SH-SY5Y (cell line): ENCODE results near the gene CACNB1.

ENCODE experiments used
- GATA2 ChIP-seq: IDR thresholded peaks from 2 replicates; pipeline ENCODE4 v1.6.1; 2011; ENCODE audit warnings: mild to moderate bottlenecking, low read depth, low read length
- GATA3 ChIP-seq: IDR thresholded peaks from 2 replicates; pipeline ENCODE4 v1.6.1; 2011; ENCODE audit warnings: low read depth, mild to moderate bottlenecking, low read length, moderate library complexity

The CACNB1 gene

DNA sequence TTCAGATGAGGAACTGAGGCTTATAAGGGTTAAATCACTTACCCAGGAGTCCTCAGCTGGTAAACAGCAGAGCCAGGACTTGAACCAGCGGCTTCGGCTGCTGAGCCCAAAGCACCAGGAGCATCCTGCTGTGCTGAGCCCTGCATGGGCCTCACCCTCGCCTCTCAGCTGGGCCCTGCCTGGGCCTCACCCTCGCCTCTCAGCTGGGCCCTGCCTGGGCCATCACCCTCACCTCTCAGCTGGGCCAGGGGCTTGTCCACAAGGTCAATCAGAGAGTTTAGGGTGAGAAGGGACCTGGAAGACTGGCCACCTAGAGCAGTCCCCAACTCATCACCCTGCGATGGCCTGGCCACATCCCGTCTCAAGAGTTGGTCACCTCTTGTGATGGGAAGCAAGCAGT is 24.1 kb upstream of the CACNB1 start:
- no peak for TF ChIP-seq GATA2
- no peak for TF ChIP-seq GATA3

DNA sequence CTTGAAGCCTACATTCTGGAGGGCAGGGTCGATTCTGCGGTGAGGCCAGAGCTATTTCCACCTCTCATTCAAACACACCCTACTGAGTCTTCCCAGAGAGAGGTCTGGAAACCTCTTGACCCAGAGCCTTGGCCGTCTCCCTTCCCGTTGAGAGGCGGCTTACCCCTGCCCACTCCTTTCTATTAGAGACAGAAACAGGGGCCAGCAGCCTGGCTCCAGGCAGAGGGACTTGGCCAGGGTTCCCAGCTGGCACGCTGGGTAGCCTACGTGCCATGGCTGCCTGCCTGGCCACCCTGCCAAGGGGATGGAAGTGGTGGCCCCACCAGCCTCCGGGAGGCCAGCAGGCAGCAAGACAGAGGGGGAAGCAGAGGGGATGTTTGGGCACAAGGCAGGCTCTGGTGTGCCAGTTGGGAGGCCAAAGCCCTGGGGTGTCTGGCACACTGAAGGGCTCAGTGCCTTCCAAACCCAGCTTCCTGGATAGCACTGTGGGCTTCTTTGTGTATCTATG is 22.2 kb upstream of the CACNB1 start:
- TF ChIP-seq GATA3 (no peak), GATA2 (no peak)

DNA sequence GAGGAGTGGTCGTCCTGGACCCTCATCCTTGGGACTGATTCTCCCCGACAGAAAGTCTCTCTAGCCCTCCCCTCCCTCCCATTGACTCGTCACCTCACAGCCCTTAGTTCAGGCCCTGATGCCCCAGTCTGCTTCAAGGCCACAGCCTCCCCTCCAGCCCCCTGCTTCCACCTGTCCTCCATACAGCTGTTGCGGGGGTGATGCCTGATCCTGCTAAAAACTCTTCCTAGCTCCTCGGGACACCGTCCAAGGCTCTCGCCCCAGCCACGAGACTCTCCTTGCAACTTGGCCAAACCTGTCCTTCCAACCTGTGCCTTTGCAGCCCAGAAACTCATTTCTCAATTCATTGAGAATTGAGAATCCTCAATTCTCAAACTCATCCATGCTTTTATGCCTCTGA is 21.4 kb upstream of the CACNB1 start:
- no peak for TF ChIP-seq GATA2
- no peak for TF ChIP-seq GATA3

DNA sequence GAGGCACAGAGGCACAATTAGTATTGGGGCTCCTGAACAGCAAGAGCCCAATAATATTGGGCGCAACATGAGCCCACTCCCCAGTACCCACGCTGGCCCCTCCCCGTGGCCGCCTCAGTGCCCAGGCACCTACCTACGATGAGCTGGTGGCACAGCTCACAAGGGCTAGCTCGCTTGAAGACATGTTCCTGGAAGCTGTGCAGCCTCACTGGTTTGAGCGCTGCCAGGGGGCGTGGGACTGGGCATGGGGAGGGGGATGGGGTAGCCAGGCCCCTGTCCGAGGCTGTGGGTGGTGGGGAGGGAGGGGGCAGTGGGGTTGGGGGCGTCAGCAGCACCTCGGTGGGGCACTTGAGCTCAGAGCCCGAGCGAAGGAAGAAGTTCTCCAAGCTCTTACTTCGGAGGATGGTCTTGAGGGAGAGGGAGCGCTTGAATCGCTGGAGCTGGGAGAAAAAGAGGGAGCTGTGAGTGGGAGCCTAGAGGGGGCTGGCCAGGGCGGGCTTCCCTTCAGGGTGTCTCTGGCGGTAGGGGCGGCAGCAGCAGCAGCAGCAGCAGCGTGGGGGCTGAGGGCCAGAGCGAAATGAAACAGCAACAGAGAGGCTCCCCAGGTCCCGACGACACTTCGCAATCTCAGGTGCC is 20.4 kb upstream of the CACNB1 start:
- TF ChIP-seq GATA2: no peak
- no peak for TF ChIP-seq GATA3

DNA sequence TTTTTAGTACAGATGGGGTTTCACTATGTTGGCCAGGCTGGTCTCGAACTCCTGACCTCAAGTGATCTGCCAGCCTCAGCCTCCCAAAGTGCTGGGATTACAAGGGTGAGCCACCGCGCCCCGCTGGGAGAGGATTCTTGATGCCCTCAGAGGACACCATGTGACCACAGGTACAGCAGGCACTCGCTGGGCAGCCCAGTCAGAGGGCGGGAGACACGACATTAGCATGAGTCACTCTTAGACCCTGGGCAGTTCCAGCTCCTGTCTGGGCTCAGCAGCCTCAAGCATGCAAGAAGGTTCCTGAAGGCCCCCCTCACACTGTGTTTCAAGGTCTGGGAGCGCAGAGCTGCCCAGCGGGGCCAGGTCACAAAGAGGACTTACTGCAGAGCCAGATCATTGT is 16.4 kb upstream of the CACNB1 start:
- TF ChIP-seq GATA2 (no peak), GATA3 (no peak)

DNA sequence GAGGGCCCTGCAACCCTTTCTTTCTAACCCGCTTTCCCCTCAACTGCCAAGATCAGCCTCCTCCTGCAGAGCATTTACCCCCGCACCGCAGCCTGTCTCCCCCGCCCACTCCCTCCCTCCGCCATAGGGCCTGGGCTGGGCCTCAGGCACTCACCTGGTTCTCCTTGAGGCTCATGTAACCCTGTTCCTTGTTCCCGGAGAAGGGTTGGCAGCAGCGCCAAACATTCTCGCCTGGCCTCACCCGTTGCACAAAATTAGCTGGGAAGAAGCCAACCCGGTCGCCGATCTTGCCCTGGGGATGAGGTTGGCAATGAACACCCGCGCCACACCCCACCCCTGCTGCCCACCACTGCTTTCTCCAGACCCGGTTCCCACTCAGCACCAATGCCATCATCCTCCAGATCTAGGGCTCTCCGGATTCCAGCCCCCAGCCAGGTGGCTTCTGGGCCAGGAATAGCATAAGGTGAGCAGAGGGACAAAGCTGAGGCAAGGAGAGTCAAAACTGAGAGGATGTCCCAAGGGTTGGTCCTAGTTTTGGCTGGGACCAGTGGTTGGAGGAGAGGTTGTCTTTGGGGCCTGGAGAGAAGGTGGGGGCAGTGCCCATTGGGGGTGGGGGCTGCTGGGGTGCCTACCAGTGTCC is 15.5 kb upstream of the CACNB1 start:
- TF ChIP-seq GATA2 (no peak), GATA3 (no peak)

DNA sequence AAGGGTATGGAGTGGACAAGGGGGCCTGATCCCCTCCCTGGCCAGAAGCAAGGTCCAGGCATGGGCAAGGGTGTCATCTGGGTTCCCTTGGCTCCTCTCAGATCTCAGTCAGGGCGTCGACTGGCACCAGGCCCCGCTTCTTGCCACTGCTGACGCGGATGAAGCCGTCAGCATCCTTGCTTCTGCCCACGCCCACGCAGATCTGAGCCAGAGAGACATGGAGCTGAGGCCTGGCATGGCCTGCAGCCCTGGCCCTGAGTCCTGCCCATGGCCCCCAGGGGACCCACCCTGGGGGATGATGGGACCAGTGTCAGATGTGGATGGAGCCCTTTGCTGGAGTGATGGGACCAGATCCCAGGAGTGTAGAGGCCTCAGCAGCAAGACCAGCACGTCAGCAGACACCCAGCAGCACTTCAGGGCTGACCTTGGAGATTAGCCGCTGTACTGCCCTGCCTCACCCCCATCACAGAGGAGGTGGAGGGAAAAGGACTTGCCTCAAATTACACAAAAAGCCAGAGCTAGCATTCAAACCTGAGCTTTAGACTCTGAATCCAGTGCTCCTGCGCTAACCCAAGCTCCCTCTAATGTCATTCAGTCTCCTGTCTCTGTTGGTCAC is 14.8 kb upstream of the CACNB1 start:
- no peak for TF ChIP-seq GATA3
- TF ChIP-seq GATA2: no peak

DNA sequence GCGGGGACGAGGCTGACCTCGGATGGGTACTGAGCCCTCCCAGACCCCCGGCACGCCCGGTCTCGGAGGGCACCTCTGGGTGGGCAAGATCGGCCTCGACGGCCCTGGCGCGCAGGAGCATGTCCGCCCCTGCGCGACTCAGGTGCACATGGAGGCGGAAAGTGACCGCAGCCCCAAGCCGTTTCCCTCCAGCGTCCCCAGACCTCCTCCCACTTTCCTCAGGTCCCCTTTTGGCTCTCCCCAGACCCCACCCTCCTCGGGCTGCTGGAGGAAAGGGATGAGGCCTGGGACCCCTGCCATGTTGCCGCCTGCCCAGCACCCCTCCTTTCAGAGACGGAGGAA is 12.6 kb upstream of the CACNB1 start:
- TF ChIP-seq GATA2 (no peak), GATA3 (no peak)

DNA sequence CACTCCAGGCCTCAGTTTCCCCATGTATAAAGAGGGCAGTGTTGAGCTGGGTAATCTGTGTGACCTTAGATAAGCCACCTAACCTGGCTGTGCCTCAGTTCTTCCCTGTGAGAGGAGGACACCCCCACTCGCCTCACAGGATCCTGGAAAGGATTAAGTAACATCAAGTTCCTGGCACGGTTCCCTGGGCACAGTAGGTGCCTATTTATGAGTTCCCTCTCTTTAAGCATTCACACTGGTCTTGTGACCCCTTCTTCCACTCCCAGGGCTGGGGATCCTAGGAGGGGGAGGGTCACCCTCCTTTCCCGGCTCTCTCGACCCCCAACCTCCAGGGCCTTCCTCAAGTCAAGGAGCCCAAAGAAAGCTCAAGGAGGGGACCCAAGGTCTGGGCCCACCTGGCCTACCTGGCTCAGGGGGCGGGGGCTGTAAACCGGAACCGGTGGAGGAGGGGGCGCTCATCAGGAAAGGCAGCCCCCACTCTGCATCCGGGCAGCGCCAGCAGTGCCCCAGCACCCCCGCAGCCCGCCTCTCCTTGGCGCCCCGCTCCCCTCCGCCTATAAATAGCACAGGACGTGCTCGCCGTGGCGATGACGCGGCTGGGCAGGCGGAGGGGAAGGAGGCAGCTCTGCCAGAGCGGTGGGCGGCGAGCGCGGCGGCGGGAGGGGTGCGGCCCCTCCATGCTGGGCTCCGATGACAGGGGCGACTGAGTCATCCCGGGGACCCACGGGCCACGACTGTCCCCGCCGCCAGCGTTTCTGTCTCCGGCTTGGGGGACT is 12.0 kb upstream of the CACNB1 start:
- TF ChIP-seq GATA2: no peak
- TF ChIP-seq GATA3: no peak

DNA sequence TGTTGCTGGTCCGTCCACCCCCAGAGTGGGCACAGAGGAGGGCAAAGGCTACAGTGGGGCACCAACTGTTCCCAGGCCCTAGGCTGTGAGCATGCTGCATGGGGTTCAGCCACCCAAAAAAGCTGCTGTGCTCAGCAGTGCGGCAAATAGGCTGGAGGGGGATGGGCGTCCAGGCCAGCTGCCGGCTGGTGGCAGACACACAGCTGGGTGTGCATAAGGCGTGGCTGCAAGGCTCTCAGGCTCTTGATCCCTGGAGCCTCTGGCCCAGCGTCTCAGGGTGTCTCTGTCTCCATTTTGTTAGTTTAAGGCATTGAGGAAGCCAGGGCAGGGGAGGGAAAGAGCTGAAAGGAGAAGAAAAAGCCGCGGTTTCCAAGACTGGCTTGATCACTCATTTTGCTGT is 11.4 kb upstream of the CACNB1 start:
- TF ChIP-seq GATA3 (no peak), GATA2 (no peak)

DNA sequence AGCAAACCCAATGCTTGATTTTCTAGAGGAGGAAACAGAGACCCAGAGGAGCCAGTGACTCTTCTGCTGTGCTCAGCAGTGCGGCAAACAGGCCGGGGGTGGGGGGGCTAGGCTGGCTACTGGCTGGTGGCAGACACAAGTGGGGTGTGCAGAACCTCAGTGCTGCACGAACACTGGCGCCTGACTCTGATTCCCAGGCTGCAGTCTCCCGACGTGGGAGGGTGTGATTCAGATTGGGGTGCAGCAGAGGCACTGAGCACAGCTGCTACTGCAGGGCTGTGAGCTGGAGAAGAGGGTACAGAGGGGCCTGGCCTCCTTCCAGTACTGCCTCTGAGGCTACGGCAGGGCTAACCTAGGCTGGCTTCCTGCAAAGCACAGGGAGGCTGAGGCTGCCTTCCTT is 10.7 kb upstream of the CACNB1 start:
- TF ChIP-seq GATA3 (no peak), GATA2 (no peak)

DNA sequence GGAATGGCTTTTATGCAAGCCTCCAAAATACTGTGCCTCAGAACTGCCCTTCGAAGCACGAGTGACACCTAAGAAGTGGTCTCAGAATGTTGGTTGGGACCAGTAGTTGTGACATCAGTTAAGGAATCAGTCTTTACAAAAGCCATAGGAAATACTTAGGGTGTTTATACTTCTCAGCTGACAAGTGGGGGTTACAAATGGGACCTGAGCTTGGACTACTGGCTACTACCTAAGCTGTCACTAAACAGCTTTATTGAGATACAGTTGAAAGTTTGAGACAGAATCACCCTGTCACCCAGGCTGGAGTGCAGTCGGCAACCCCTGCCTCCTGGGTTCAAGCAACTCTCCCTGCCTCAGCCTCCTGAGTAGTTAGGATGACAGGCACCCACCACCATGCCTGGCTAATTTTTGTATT is 7.7 kb upstream of the CACNB1 start:
- TF ChIP-seq GATA2 (no peak), GATA3 (no peak)

DNA sequence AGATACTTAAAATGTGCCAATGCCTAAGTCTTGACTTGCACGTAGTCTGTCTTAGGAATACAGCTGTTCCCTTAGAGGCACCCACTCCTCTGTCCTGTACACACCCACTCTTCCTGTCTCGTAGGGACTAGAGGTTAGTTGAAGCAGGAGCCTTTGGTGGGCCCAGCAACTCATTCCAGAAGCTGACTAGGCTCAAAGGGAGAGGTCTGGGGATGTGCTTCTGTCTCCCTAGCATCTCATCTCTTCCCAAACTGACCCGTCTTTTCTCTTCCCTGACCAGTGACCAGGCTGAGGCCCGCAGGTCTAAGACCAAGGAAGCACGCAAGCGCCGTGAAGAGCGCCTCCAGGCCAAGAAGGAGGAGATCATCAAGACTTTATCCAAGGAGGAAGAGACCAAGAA is 6.8 kb upstream of the CACNB1 start:
- TF ChIP-seq GATA2: no peak
- TF ChIP-seq GATA3: no peak

DNA sequence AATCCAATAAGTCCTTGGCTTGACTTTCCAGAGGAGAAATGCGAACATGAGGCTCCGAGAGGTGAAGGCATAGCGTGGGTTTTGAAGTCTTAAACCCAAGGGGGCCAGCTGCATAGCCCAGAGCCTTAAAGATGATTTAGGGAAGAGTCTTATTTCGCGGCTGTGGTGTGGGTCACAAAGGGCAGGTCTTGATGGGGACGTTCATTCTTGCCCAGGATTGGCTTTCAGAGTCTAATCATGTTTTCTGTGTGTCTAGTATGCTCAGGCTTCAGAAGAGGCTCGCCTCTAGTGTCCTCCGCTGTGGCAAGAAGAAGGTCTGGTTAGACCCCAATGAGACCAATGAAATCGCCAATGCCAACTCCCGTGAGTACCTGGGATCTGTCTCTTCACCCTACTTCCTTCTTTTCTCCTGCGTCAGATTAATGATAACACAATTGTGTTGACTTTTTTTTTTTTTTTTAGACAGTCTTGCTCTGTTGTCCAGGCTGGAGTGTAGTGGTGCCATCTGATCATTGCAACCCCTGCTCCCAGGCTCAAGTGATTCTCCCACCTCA is 3.6 kb upstream of the CACNB1 start:
- no peak for TF ChIP-seq GATA2
- TF ChIP-seq GATA3: no peak
